GM18858 (cell line): ENCODE measurements around the gene GID4.

ENCODE experiments used
- ATAC-seq: cut with Tn5 transposase; IDR thresholded peaks from one replicate; pipeline ENCODE4 v1.9.1; 2021; ENCODE audit not compliant: unreplicated experiment

Gene GID4

DNA sequence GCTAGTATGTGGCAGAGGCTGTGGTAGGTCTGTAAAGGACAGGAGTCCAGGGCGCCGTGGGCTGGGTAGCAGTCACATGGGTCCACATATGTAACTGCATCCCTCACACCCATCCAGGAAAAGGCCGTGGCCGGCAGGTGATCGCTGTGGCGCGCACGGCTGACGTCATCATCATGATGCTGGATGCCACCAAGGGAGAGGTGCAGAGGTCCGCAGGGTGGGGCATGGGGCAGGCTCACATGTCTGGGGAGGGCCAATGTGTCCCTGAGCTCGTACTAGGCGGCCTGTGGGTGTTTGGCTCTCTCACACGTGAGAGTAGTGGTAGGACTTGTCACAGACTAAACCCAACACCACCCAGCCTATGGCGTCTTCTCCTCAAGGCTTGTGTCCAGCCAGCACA is 60.3 kb downstream of the GID4 start:
- no peak for ATAC-seq

DNA sequence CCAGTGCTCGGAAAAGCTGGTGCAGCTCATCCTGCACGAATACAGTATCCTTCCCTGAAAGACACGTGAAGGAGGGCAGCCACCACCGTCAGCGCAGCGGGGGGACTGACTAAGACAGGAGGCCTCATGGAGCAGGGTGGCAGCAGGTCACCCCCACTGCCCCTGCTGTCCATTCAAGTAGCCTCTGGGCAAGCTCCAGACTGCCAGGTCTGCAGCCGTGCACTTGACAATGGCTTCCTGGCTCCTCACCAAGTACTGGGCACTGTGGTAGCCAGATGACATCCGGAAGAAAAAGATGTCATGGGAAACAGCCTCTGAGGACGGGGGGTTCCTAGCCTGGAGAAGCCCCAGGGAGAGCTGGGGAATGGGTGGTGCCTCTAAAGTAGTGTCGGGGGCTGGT is 61.4 kb downstream of the GID4 start:
- no peak for ATAC-seq

DNA sequence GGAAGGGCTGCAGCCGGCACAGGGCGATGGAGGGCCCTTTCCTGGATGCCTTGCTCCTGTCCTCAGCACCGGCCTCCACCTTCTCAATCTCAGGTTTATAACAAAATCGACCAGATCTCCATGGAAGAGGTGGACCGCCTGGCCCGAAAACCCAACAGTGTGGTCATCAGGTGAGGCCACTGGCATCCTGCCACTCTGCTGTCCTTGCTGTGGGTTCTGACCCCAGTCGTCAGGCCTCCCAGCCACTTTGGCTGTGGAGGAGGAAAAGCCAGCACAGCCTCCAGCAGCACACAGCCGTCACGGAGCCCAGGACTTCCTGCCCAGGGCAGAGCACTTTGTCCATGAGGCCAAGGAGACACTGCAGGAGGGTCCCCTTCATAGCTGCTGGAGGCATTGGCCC is 62.6 kb downstream of the GID4 start:
- no peak for ATAC-seq

DNA sequence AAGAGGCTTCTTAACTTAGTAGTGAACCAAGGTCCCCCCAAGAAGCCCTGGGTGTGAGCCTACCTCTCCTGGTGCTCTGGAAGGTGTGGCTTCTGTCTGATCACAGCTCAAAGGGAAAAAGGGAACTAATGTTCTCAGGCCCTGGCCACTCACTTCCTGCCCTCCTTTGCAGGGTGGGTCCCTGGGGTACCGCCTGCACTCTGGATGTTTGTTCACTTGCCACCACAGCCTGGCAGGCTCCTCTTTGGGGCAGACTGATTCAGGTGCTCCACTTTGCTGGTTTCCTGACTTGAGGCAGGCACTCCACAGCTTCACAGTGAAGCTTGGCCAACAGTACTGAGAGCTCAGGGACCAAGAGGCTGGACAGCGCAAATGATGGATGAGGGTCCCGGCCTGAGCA is 63.4 kb downstream of the GID4 start:
- no peak for ATAC-seq

DNA sequence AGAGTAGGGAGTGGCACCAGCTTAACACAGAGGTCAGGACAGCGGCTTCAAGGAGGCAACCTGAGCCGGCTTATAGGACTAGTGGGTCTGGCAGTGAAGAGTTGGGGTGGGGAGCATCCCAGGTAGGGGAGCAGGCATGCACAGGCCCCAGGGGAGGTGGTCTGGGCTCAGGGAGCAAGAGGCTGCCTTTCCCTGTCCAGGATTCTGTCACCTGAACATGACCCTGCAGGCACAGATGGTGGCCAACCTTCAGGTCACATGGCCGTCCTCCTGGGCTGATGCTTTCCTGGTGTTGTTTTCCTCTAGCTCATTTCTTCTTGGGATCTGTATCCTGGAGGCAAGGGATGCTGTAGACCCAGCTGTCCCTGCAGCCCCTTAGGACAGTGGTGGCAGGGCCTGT is 65.8 kb downstream of the GID4 start:
- ATAC-seq: no peak

DNA sequence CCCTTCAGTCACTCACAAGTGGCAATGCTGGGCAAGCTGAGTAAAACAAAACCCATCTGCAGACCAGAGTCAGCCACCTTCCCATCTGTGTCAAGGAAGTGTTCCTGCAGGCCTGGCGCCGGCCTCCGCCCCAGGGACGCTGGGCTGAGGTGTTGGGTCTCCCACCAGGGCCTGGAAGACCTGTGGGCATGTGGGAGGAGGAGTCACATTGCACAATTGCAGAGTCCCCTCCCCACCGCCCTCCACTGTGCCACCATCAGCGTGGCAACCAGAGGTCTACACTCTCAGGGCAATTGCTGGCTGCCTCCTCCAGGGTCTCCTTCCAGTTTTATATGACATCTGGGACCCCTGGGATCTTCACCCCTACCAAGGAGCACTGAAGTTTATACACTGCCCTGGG is 66.4 kb downstream of the GID4 start:
- ATAC-seq: no peak

DNA sequence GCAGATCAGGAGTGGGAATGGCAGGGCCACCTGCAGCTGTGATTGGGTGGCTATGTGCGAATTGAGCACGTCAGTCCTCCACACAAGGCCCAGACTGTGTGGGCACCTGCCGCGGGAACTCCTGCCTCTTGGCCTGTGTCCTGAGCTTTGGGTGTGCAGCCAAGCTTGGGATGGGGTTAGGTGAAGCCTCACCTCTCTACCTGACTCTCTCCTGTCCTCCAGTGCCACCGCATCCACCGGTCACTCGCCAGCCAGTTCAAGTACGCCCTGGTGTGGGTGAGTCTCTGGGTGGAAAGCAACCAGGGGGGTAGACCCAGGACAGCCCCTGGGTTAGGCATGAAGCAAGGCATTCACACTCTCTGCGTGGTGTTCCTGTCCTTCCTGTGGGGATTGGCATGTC is 67.0 kb downstream of the GID4 start:
- ATAC-seq: no peak

DNA sequence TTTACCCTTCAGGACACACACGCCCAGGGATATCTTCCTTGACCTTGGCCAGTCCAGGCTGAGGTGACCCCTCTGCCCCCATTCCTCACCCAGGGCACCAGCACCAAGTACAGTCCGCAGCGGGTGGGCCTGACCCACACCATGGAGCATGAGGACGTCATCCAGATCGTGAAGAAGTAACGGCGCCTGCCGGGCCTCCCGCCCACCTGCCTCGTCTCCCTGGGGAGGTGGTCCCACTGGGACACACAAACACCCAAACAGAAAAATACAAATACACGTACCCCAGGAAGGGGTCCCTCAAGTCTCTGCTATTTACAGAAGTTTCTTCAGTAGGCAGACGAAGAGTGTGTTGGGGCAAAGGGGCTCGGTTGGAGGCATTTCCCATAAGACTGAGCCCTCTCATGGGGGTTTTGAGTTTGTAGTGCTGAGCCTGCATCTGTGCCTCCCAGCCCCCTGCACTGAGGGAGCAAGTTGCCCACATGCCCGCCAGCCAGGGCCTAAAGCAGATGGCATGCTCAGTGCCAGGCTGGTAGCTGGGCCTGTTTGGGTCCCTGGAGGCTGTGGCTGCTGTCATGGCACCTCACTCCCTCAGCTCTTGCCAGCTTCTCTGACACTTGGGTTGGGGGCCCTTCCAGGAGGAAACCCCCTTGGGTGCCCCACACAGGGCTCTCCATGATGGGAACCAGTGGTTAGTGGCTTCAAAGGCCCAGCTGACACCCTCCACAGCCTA is 68.0 kb downstream of the GID4 start:
- ATAC-seq: no peak

DNA sequence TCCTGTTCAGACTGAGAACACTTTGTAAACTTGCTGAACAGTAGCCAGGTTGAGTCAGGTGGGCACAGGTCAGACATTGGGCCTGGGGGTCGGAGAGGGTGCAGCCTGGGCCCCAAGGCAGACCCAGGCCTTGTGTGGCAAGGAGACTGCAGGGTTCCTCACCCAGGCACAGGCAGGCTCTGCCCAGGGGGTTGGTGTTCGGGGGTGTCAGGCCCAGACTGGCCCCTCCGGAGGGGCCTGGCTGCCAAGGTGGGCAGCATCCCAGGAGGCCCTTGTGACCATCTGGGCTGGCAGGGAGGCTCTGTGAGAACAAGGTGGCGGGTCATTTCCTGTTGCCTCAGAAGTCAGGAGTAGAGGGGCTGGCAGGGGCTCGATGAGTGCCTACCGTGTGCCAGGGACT is 68.8 kb downstream of the GID4 start:
- ATAC-seq: no peak

DNA sequence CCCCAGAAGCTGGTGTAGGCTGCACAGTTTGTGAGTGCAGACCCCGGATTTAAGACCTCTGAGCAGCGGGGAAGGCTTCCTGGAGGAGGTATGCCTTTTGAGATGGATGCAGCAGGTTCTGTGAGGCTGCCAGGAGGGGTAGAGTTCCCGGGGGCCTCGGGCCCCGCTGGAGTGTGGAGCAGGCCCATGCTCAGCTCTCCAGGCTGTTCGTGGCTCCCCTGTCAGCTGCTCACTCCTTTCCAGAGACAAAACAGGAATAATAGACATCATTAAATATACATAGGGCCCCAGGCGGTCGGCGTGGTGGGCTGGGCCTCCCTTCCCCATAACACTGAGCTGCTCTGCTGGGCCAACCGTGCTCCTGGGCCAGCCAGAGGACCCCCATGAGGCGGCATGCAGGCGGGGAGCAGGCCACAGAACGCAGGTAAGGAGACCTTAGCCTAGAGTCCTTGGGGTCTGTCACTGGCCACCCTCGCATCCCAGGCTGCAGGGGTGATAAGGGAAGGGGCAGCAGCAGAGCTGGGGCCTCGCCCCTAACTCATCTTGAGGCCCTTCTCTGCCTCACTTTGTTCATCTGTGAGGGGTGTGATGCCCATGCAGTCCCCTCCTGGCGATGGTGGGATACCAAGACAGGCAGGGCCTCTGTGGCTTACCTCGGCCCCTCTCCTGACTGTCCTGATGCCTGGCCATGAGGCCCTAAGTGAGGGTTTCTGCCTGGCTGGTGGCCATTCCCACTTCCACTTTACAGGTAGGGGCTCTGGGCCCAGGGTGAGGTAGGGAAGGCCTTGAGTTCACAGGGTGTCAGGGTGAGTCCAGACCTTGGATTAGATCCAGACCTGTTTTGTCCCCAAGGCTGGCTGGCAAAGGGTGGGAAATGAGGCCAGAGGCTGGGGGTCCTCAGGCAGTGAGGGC is 69.4 kb downstream of the GID4 start, which contains the start of gene MYO15A:
Gene MYO15A, plus strand, starts transcription at position 356 of the 912 bp plus-strand sequence. CDS start 10,045 bp downstream, outside the sequence.
- ATAC-seq: no peak

DNA sequence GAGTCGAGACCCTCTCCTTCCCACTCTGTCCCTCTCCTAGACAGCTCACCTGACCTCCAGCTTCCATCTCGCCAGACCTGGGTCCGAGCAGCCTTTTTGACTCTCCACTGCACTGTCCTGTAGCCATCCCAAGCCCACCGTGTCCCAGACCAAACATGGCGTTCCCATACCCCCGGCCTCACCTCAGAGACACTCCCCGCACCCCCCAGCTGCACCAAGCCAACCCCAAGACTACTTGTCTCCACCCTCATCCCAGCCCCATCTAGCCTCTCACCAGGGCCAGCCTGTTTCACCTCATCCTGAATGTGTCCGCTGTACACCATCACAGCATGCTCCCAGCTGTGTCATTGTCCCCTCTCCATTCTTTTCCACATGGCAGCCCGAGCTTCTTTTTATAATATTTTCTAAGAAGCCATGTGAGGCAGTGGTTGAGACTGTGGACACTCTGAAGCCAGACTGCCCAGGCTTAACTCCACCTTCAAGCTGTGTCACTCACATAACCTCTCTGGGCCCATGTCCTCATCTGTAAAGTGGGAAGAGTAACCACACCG is 70.8 kb downstream of the GID4 start:
- ATAC-seq: no peak

DNA sequence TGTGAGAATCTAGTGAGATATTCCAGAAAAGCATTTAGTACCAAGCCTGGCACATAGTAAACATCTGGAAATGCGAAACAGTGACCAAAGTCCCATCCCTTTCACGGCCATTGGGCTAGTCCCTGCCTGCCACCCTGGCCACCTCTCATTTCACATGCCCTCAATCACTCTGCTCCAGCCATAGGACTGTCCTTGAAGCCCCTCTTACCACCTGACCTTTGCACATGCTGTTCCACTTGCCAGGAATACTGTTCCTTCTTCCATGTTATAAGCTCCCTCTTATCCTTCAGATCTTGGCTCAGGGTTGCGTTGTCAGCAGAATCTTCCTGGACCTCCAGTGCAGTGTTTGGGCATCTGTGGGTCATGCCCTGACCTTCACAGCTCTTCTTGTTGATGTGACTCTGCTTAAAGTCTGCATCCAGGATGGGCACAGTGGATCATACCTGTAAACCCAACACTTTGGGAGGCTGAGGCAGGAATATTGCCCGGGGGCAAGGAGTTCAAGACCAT is 71.5 kb downstream of the GID4 start:
- no peak for ATAC-seq

DNA sequence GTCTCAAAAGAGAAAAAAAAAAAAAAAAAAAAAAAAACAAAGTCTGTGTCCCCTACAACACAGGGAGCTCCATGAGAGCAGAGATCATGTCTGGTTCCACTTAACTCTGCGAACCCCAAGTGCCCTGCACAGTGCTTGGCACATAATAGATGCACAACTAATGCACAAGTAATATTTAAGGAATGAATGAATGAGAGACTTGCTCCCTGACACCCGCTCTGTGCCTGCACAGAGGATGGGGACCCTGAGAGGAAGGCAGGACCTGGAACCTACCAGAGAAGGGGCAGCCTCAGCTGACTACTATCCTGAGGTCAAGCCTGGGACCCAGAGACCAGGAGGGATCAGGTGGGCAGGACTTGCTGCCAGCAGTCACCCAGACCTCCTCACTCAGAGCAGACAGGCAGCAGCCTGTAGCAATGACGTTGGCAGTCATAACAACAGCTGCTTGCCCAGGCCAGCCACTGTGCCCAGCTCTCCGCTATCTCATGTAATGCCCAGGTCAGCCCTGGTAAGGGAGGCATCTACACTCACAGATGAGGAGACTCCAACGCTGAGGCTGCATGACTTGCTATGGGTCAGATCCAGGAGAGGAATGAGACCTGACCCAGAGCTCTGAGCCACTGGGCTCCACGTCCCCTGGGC is 72.2 kb downstream of the GID4 start:
- no peak for ATAC-seq

DNA sequence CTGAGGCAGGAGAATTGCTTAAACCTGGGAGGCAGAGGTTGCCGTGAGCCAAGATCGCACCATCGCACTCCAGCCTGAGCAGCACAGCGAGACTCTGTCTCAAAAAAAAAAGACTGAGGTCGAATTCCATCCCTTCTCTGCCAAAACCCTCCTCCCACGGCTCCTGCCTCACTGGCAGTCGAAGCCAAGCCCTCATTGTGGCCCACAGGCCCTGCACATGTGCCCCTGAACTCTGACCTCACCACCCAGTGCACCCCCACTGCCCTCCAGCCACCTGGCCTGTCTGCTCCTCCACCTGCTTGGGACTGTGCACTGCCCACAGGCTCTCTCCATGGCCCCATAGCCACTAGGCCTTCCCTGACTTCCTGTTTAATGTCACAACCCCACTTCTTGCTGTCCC is 76.3 kb downstream of the GID4 start:
- no peak for ATAC-seq

DNA sequence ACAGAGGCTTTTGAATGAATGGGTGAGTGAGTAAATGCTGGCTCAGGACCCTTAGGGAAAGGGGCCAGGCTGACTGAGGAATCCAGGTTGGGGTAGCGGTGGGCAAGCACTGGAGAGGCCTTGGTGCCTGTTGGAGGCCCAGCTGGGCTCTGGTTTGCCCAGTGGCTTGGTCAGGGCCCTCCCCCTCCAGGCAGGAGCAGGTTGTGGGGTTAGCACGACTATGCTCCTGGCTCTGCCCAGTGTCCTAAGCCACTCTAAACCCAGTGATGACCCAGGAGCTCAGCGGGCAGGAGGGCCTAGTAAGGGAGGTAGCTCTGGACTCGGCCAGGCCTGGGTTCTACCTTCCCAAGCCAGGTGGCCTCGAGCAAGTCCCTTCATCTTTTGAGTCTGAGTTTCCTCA is 76.9 kb downstream of the GID4 start:
- no peak for ATAC-seq

DNA sequence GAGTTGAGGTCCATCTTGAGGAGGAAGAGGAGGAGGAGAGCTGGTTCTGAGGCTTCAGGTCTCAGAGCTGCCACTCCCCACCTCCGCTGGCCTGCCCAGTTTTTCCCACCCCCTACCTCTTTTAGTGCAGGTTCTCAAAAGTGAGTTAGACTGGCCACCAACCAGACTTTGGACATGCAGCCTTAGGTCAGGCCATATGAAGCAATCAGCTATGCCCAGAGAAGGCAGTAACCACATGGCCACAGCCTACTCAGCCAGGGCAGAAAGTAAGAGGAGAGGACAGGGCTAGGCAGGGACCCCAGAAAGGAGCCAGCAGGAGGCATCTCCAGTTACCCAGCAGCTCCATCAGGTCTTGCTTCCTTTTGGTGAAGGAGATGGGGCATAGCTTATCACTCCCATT is 78.3 kb downstream of the GID4 start:
- ATAC-seq: no peak
